ENCODE results near the gene WDR62. TPM values are rescaled to one million over a fixed set of nuclear protein-coding genes. Genes with fewer than 3 reads are reported as not detected.

Gene WDR62
- total RNA-seq, 1 experiment from 2014 or later: 32.9 TPM

DNA sequence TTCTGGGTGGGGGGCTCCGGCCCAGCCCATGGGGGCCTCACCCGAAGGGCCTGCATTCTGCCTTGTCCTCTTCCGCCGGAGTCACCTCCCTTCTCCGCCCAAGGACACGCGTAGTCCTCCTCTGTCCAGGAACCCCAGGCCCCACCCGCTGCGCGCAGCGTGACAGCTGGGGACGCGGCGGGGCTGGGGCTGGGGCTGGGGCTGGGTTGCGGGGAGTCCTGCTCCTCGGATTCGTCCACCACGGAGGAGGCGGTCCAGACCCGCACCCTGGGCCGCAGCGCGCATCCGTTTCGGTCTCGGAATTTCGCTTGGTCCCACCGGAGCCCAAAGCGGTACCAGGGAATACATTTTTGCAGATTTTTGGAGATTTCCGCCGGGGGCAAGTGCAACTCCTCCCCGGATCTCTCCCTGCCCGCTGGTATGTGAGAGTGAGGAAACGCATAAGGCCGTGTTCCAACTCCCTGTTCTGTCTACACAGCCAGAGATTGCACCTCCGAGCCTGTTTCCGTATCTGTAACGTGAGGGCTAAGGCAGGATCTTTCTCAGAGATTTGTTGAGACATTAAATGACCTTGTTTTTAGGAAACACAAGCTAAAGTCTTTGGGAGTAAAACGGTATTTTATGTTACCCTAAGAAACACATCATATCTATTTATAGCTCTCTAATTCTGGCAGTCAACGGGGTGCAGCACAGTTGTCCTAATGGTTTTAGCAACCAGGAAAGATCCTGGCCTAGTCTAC lies 97.8 kb downstream of the WDR62 start, which contains the start of gene COX7A1:
Gene COX7A1, minus strand, starts transcription at position 96 of the 740 bp plus-strand sequence. Its CDS starts 40 bp downstream, at position 56.
- ChIA-PET POLR2A (no interaction called here), CTCF (no interaction called here)
- Histone ChIP-seq H3K4me1 (no peaks in the 10 kb centered on the region), H3K36me3 (ENCODE audit: control insufficient read depth, insufficient read depth, low read length) (peaks cover 3% of the 10 kb centered on the region), H3K9me3 (no peaks in the 10 kb centered on the region), H3K4me3 (ENCODE audit: low read depth, low read length) (no peak within 1 kb of the TSS), H3K27me3 (replicated peaks; ENCODE audit: control insufficient read depth, insufficient read depth, low read length) (no peaks in the 10 kb centered on the region)
- Mint-ChIP-seq H3K9me3 (ENCODE audit: unreplicated experiment) (no peaks in the 10 kb centered on the region), H3K36me3 (ENCODE audit: insufficient read depth, unreplicated experiment) (peaks cover 60% of the 10 kb centered on the region), H3K4me1 (ENCODE audit: low read depth, unreplicated experiment) (peaks cover 10% of the 10 kb centered on the region), H3K4me3 (ENCODE audit: unreplicated experiment) (no peak within 1 kb of the TSS), H3K27ac (ENCODE audit: unreplicated experiment) (no peak within 1 kb of the TSS), H3K27me3 (ENCODE audit: insufficient read depth, unreplicated experiment) (no peaks in the 10 kb centered on the region)
- BruUV-seq (replicated peaks): no TSS peak
- intact Hi-C loops (cut with micrococcal nuclease; ENCODE audit: unreplicated experiment): no loop called here
- DNase-seq: no peak
- TF ChIP-seq, protein P1, sequence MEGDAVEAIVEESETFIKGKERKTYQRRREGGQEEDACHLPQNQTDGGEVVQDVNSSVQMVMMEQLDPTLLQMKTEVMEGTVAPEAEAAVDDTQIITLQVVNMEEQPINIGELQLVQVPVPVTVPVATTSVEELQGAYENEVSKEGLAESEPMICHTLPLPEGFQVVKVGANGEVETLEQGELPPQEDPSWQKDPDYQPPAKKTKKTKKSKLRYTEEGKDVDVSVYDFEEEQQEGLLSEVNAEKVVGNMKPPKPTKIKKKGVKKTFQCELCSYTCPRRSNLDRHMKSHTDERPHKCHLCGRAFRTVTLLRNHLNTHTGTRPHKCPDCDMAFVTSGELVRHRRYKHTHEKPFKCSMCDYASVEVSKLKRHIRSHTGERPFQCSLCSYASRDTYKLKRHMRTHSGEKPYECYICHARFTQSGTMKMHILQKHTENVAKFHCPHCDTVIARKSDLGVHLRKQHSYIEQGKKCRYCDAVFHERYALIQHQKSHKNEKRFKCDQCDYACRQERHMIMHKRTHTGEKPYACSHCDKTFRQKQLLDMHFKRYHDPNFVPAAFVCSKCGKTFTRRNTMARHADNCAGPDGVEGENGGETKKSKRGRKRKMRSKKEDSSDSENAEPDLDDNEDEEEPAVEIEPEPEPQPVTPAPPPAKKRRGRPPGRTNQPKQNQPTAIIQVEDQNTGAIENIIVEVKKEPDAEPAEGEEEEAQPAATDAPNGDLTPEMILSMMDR (IDR thresholded peaks at IDR 0.05; ENCODE audit: insufficient read depth in 1 of 2, low read depth in 1 of 2, low read length in 1 of 2, severe bottlenecking in 1 of 2, unreplicated experiment in 1 of 2): no peak

DNA sequence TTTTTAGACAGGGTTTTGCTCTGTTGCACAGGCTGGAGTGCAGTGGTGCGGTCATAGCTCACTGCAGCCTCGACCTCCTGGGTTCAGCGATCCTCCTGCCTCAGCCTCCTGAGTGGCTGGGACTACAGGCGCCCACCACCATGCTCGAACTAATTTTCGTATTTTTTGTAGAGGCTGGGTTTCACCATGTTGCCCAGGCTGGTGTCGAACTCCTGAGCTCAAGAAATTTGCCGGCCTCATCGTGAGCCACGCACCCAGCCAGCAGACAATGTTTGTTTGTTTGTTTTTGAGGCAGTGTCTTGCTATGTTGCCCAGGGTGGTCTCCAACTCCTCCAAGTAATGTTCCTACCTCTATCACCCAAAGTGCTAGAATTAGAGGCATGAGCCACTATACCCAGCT lies 98.4 kb downstream of the WDR62 start:
- ChIA-PET CTCF (no interaction called here), POLR2A (no interaction called here)
- Histone ChIP-seq H3K36me3 (ENCODE audit: control insufficient read depth, insufficient read depth, low read length) (peaks cover 3% of the 10 kb centered on the region), H3K9me3 (no peaks in the 10 kb centered on the region), H3K4me1 (no peaks in the 10 kb centered on the region), H3K27me3 (replicated peaks; ENCODE audit: control insufficient read depth, insufficient read depth, low read length) (no peaks in the 10 kb centered on the region), H3K4me3 (ENCODE audit: low read depth, low read length) (no peak overlapping the region)
- no peak for DNase-seq
- intact Hi-C loops (cut with micrococcal nuclease; ENCODE audit: unreplicated experiment): no loop called here
- BruUV-seq (replicated peaks): no TSS peak
- Mint-ChIP-seq H3K27ac (ENCODE audit: unreplicated experiment) (no peak overlapping the region), H3K4me1 (ENCODE audit: low read depth, unreplicated experiment) (peaks cover 10% of the 10 kb centered on the region), H3K4me3 (ENCODE audit: unreplicated experiment) (no peak overlapping the region), H3K9me3 (ENCODE audit: unreplicated experiment) (no peaks in the 10 kb centered on the region), H3K36me3 (ENCODE audit: insufficient read depth, unreplicated experiment) (peaks cover 60% of the 10 kb centered on the region), H3K27me3 (ENCODE audit: insufficient read depth, unreplicated experiment) (no peaks in the 10 kb centered on the region)
- TF ChIP-seq, protein P1 (IDR thresholded peaks at IDR 0.05; ENCODE audit: insufficient read depth in 1 of 2, low read depth in 1 of 2, low read length in 1 of 2, severe bottlenecking in 1 of 2, unreplicated experiment in 1 of 2): no peak

Other genes starting within 250 kb of the WDR62 start
- gene PRODH2, start 242.1 kb upstream of the WDR62 start, total RNA-seq (2022): 0.28 TPM in 1 of 2 replicates, not detected in the other
- not detected in 2 replicates for gene NPHS1, start 202.4 kb upstream of the WDR62 start, total RNA-seq (2022)
- 0.14 TPM in 1 of 2 replicates, not detected in the other for gene KIRREL2, start 198.0 kb upstream of the WDR62 start, total RNA-seq (2022)
- 4.6 and 6.5 TPM in 2 replicates for gene APLP1, start 186.3 kb upstream of the WDR62 start, total RNA-seq (2022)
- gene NFKBID, start 154.4 kb upstream of the WDR62 start, total RNA-seq (2022): 8.0 and 10.5 TPM in 2 replicates
- gene HCST, start 152.4 kb upstream of the WDR62 start, total RNA-seq (2022): not detected in 2 replicates
- gene TYROBP, start 146.6 kb upstream of the WDR62 start, total RNA-seq (2022): not detected in 2 replicates
- gene LRFN3, start 118.5 kb upstream of the WDR62 start, total RNA-seq (2022): 10.2 and 12.4 TPM in 2 replicates
- gene SDHAF1, start 59.7 kb upstream of the WDR62 start, total RNA-seq (2022): 26.2 and 28.1 TPM in 2 replicates
- gene SYNE4, start 46.1 kb upstream of the WDR62 start, total RNA-seq (2022): 42.5 and 48.5 TPM in 2 replicates
- gene ALKBH6, start 40.7 kb upstream of the WDR62 start, total RNA-seq (2022): 29.4 and 30.8 TPM in 2 replicates
- 1.7 and 2.2 TPM in 2 replicates for gene CLIP3, start 22.0 kb upstream of the WDR62 start, total RNA-seq (2022)
- 7.6 and 8.8 TPM in 2 replicates for gene THAP8, start 612 bp upstream of the WDR62 start, total RNA-seq (2022)
- gene OVOL3, start 56.2 kb downstream of the WDR62 start, total RNA-seq (2022): not detected in 2 replicates
- 121 and 129 TPM in 2 replicates for gene POLR2I, start 60.0 kb downstream of the WDR62 start, total RNA-seq (2022)
- 173 and 191 TPM in 2 replicates for gene TBCB, start 60.6 kb downstream of the WDR62 start, total RNA-seq (2022)
- 480 and 489 TPM in 2 replicates for gene CAPNS1, start 85.2 kb downstream of the WDR62 start, total RNA-seq (2022)
- gene COX7A1, start 97.5 kb downstream of the WDR62 start, total RNA-seq (2022): not detected in 2 replicates
- gene ZNF565, start 159.8 kb downstream of the WDR62 start, total RNA-seq (2022): 3.8 and 4.1 TPM in 2 replicates
- 76.1 and 76.4 TPM in 2 replicates for gene ZNF146, start 160.2 kb downstream of the WDR62 start, total RNA-seq (2022)

Data from Caco-2 (cell line).